Mesendoderm (in vitro differentiated cells): ENCODE data around the gene COL4A2.

Experiments used
- DNase-seq: peaks from one replicate; pipeline ENCODE4 v3.0.0; 2013
- H2AK5ac ChIP-seq: 2 replicates; pipeline ENCODE4 v1.6.1; 2013; ENCODE audit warnings: low read length, inconsistent platforms
- H2BK120ac ChIP-seq: 2 replicates; pipeline ENCODE4 v1.6.1; 2013; ENCODE audit warnings: low read depth, mild to moderate bottlenecking, low read length, moderate library complexity, mixed read lengths
- H2BK15ac ChIP-seq: replicated peaks from 2 replicates; pipeline ENCODE4 v1.6.1; 2013; ENCODE audit warnings: low read depth, mild to moderate bottlenecking, moderate library complexity
- H2BK5ac ChIP-seq: 2 replicates; pipeline ENCODE4 v1.6.1; 2013; ENCODE audit warnings: low read length, inconsistent platforms
- H3K18ac ChIP-seq: 2 replicates; pipeline ENCODE4 v1.6.1; 2013; ENCODE audit warnings: mild to moderate bottlenecking, low read length, mixed read lengths
- H3K23ac ChIP-seq: one replicate; pipeline ENCODE4 v1.6.1; 2013; ENCODE audit warnings: low read length
- H3K27ac ChIP-seq: 2 replicates; pipeline ENCODE4 v1.5.1; 2013; ENCODE audit warnings: low read depth, mild to moderate bottlenecking, inconsistent platforms, low read length, moderate library complexity
- H3K27me3 ChIP-seq: 2 replicates; pipeline ENCODE4 v1.6.1; 2013; ENCODE audit warnings: low read length, control low read depth, mild to moderate bottlenecking, inconsistent platforms; ENCODE audit not compliant: insufficient read depth, poor library complexity
- H3K36me3 ChIP-seq: 2 replicates; pipeline ENCODE4 v1.6.1; 2013; ENCODE audit warnings: low read length, inconsistent platforms; ENCODE audit not compliant: control insufficient read depth, insufficient read depth
- H3K4ac ChIP-seq: one replicate; pipeline ENCODE4 v1.6.1; 2013; ENCODE audit warnings: low read depth, mild to moderate bottlenecking, low read length, moderate library complexity
- H3K4me1 ChIP-seq: 2 replicates; pipeline ENCODE4 v1.6.1; 2013; ENCODE audit warnings: low read depth, low read length, inconsistent platforms; ENCODE audit not compliant: control insufficient read depth
- H3K4me2 ChIP-seq: 2 replicates; pipeline ENCODE4 v1.6.1; 2013; ENCODE audit warnings: low read length
- H3K4me3 ChIP-seq: 2 replicates; pipeline ENCODE4 v1.5.1; 2013; ENCODE audit warnings: mild to moderate bottlenecking, low read length
- H3K56ac ChIP-seq: one replicate; pipeline ENCODE4 v1.6.1; 2013; ENCODE audit warnings: low read length
- H3K79me1 ChIP-seq: 2 replicates; pipeline ENCODE4 v1.6.1; 2013; ENCODE audit warnings: low read length, inconsistent platforms
- H3K79me2 ChIP-seq: 2 replicates; pipeline ENCODE4 v1.6.1; 2013; ENCODE audit warnings: mild to moderate bottlenecking, low read length; ENCODE audit not compliant: control insufficient read depth, insufficient read depth
- H3K9ac ChIP-seq: 2 replicates; pipeline ENCODE4 v1.6.1; 2013; ENCODE audit warnings: low read length, inconsistent platforms
- H4K5ac ChIP-seq: one replicate; pipeline ENCODE4 v1.6.1; 2013; ENCODE audit warnings: low read length
- H4K8ac ChIP-seq: one replicate; pipeline ENCODE4 v1.6.1; 2013; ENCODE audit warnings: low read depth, mild to moderate bottlenecking, control low read depth, low read length, moderate library complexity
- WGBS: extraction: QIAGEN DNeasy Blood & Tissue Kit; methylation state at CpG from one replicate; pipeline ENCODE4 v1.1.7; 2013; ENCODE audit warnings: low lambda C conversion rate, missing lambda C conversion rate; ENCODE audit not compliant: insufficient coverage; ENCODE audit errors: extremely low coverage; 5-methylcytosine and 5-hydroxymethylcytosine counted together

Gene COL4A2

DNA sequence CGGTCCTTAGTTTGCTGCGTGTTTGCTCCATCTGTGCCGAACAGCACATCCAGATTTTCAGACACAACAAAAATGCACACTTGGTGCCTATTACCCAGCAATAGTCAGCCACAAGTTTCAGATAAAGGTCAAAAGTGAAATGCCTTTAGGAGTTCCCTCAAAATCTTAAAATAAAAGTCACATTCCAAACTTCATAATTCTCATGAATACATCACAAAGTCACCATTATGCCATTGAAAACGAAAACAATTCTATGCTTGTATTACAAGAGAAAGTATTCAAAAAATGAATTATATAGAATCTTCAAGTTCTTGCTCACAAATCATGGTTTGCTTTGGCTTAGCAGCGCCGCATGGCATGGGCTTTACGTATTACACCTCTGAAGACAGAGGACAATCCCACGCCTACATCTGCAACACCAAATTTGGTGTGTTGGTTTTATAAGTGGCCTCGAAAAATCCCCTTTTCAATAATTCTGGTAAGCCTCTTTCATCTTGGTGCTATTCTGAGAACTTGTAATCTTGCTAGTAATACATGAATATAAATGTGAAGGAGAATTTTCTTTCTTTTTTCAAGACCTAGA, 26.8 kb upstream of the COL4A2 start:
- WGBS: no CpG with 5 or more reads among the region's 9 CpGs
- no peak overlapping the region for H3K27ac ChIP-seq
- H3K23ac ChIP-seq: no peak overlapping the region
- H2BK15ac ChIP-seq: no peak overlapping the region
- no peak overlapping the region for H2AK5ac ChIP-seq
- H3K27me3 ChIP-seq: no peaks in the 10 kb centered on the region
- H3K4me3 ChIP-seq: no peak overlapping the region
- no peak for DNase-seq
- no peak overlapping the region for H3K18ac ChIP-seq
- H3K79me2 ChIP-seq: peaks cover 1% of the 10 kb centered on the region
- no peak overlapping the region for H3K4me2 ChIP-seq
- peaks cover 10% of the 10 kb centered on the region for H3K79me1 ChIP-seq
- no peak overlapping the region for H3K4ac ChIP-seq
- H4K5ac ChIP-seq: no peak overlapping the region
- no peaks in the 10 kb centered on the region for H3K4me1 ChIP-seq
- H3K56ac ChIP-seq: no peak overlapping the region
- H3K36me3 ChIP-seq: no peaks in the 10 kb centered on the region
- H3K9ac ChIP-seq: no peak overlapping the region
- no peak overlapping the region for H2BK120ac ChIP-seq
- H2BK5ac ChIP-seq: no peak overlapping the region
- H4K8ac ChIP-seq: no peak overlapping the region

DNA sequence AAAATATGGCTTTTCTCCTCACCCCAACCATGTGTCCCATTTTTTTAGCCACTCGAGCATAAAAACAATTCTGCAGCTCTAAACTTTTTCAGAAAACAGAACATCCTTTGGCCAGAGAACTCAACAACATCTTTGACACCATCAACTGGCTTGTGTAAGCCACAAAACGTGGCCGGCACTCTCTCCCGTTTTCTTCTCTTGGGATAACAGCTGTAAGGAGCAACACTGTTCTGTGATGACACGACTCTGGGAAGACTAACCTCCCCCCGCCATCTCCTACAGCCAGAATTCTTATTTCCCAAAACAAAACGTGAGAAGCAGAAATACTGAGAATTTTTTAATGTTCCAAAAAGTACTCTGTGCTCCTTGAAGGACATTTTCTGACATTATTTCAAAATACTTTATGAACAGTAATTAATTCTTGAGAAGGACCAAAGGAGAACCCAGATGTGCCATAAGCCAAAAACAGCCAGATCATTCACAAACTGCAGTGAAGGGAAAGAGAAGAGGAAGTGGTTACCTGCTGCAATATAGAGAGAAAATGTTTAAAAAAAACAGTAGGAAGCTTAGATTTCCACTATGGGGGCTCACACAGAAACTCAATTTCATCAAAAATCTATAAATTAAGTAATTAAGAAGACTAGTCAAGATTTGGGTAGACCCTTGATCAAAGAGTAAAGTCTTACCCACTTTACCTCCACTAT, 25.9 kb upstream of the COL4A2 start:
- H3K4me3 ChIP-seq: no peak overlapping the region
- no peak overlapping the region for H3K4ac ChIP-seq
- no peak overlapping the region for H3K4me2 ChIP-seq
- peaks cover 1% of the 10 kb centered on the region for H3K79me2 ChIP-seq
- H2BK5ac ChIP-seq: no peak overlapping the region
- no peaks in the 10 kb centered on the region for H3K36me3 ChIP-seq
- no peak overlapping the region for H2AK5ac ChIP-seq
- H3K18ac ChIP-seq: no peak overlapping the region
- no peak overlapping the region for H3K23ac ChIP-seq
- no peak overlapping the region for H2BK120ac ChIP-seq
- no peak overlapping the region for H3K56ac ChIP-seq
- H3K79me1 ChIP-seq: peaks cover 10% of the 10 kb centered on the region
- DNase-seq: no peak
- H3K4me1 ChIP-seq: no peaks in the 10 kb centered on the region
- no CpG with 5 or more reads among the region's 7 CpGs for WGBS
- H3K27ac ChIP-seq: no peak overlapping the region
- no peaks in the 10 kb centered on the region for H3K27me3 ChIP-seq
- no peak overlapping the region for H2BK15ac ChIP-seq
- no peak overlapping the region for H3K9ac ChIP-seq
- no peak overlapping the region for H4K8ac ChIP-seq
- H4K5ac ChIP-seq: no peak overlapping the region

GRCh38 chr13:110281736-110282135, 25.3 kb upstream of the COL4A2 start:
- H3K4me3 ChIP-seq: no peak overlapping the region
- no CpG with 5 or more reads among the region's 5 CpGs for WGBS
- H3K18ac ChIP-seq: no peak overlapping the region
- no peaks in the 10 kb centered on the region for H3K36me3 ChIP-seq
- no peak overlapping the region for H3K27ac ChIP-seq
- H3K79me1 ChIP-seq: peaks cover 10% of the 10 kb centered on the region
- H4K5ac ChIP-seq: no peak overlapping the region
- DNase-seq: no peak
- H2BK120ac ChIP-seq: no peak overlapping the region
- no peak overlapping the region for H3K4ac ChIP-seq
- H2BK5ac ChIP-seq: no peak overlapping the region
- no peak overlapping the region for H2BK15ac ChIP-seq
- H4K8ac ChIP-seq: no peak overlapping the region
- no peak overlapping the region for H2AK5ac ChIP-seq
- H3K4me1 ChIP-seq: no peaks in the 10 kb centered on the region
- no peaks in the 10 kb centered on the region for H3K27me3 ChIP-seq
- H3K56ac ChIP-seq: no peak overlapping the region
- H3K9ac ChIP-seq: no peak overlapping the region
- no peak overlapping the region for H3K4me2 ChIP-seq
- H3K23ac ChIP-seq: no peak overlapping the region
- H3K79me2 ChIP-seq: peaks cover 1% of the 10 kb centered on the region

- no CpG with 5 or more reads among the region's 1 CpG for WGBS
- H3K56ac ChIP-seq: no peak overlapping the region
Measured at GRCh38 chr13:110282316-110282841, 24.7 kb upstream of the COL4A2 start.

GRCh38 chr13:110283736-110284517, 23.2 kb upstream of the COL4A2 start:
- no peak overlapping the region for H2BK15ac ChIP-seq
- H3K4me3 ChIP-seq: no peak overlapping the region
- peaks cover 1% of the 10 kb centered on the region for H3K79me2 ChIP-seq
- H3K18ac ChIP-seq: no peak overlapping the region
- H3K4me1 ChIP-seq: no peaks in the 10 kb centered on the region
- no peak overlapping the region for H3K4ac ChIP-seq
- H3K27ac ChIP-seq: no peak overlapping the region
- H4K8ac ChIP-seq: no peak overlapping the region
- no peak overlapping the region for H2BK120ac ChIP-seq
- no peak overlapping the region for H3K56ac ChIP-seq
- H3K79me1 ChIP-seq: peaks cover 7% of the 10 kb centered on the region
- H3K27me3 ChIP-seq: no peaks in the 10 kb centered on the region
- WGBS: no CpG with 5 or more reads among the region's 7 CpGs
- H3K23ac ChIP-seq: peak overlapping the region; percentile 7
- no peaks in the 10 kb centered on the region for H3K36me3 ChIP-seq
- no peak overlapping the region for H3K9ac ChIP-seq
- H2AK5ac ChIP-seq: no peak overlapping the region
- no peak overlapping the region for H2BK5ac ChIP-seq
- no peak for DNase-seq
- H4K5ac ChIP-seq: no peak overlapping the region
- H3K4me2 ChIP-seq: no peak overlapping the region

More at GRCh38 chr13:110282316-110282841, 24.7 kb upstream of the COL4A2 start:
- no peak overlapping the region for H3K4ac ChIP-seq
- no peak overlapping the region for H4K5ac ChIP-seq
- no peaks in the 10 kb centered on the region for H3K36me3 ChIP-seq
- H3K23ac ChIP-seq: no peak overlapping the region
- no peak overlapping the region for H2BK15ac ChIP-seq
- H2BK5ac ChIP-seq: no peak overlapping the region
- H4K8ac ChIP-seq: no peak overlapping the region
- no peak overlapping the region for H3K27ac ChIP-seq
- no peak overlapping the region for H3K4me3 ChIP-seq
- no peaks in the 10 kb centered on the region for H3K27me3 ChIP-seq
- H3K4me1 ChIP-seq: no peaks in the 10 kb centered on the region
- no peak overlapping the region for H3K9ac ChIP-seq
- no peak overlapping the region for H2BK120ac ChIP-seq
- peaks cover 10% of the 10 kb centered on the region for H3K79me1 ChIP-seq
- no peak overlapping the region for H3K18ac ChIP-seq
- H2AK5ac ChIP-seq: no peak overlapping the region
- H3K4me2 ChIP-seq: no peak overlapping the region
- no peak for DNase-seq
- peaks cover 1% of the 10 kb centered on the region for H3K79me2 ChIP-seq
